Prostate gland (tissue), 2 donors: ENCODE data around the gene FOXO3B. TPM values are rescaled to one million over a fixed set of nuclear protein-coding genes. Genes with fewer than 3 reads are reported as not detected.
"Not testable (repeated sequence)": the region's sequence is repeated elsewhere in the genome, so short reads cannot be mapped to it uniquely, and the experiment has no call there.

Experiments used
- DNase-seq: peaks from one replicate; pipeline ENCODE4 v3.0.0-alpha.2; 2019; ENCODE audit warnings: low spot score
- H3K27ac ChIP-seq, 2 donors: fragments of 200-600 bp; sonication (generic); 2 replicates each; pipeline ENCODE4 v1.5.1; 2017 to 2019
- H3K27me3 ChIP-seq: fragments of 200-600 bp; sonication (generic); replicated peaks from 2 replicates; pipeline ENCODE4 v1.5.1; 2019; ENCODE audit not compliant: insufficient read depth
- H3K36me3 ChIP-seq, 2 donors: fragments of 200-600 bp; sonication (generic); 1 replicate in 1 of 2; 2 replicates in 1 of 2; pipeline versions ENCODE4 v1.5.1 to v1.8.1; 2017 to 2019
- H3K4me1 ChIP-seq: fragments of 200-600 bp; sonication (generic); replicated peaks from 2 replicates; pipeline ENCODE4 v1.5.1; 2019
- H3K4me3 ChIP-seq, 2 donors: fragments of 200-600 bp; sonication (generic); 2 replicates each; pipeline ENCODE4 v1.5.1; 2017 to 2019
- H3K9me3 ChIP-seq: fragments of 200-600 bp; sonication (generic); 2 replicates; pipeline ENCODE4 v1.5.1; 2017
- POLR2AphosphoS5 ChIP-seq: sonication (generic); formaldehyde crosslinking; IDR thresholded peaks from one replicate; pipeline ENCODE4 v1.6.1; 2017; ENCODE audit warnings: antibody characterized with exemption
- WGBS: methylation state at CpG from one replicate; pipeline ENCODE4 v1.1.5; 2018; 5-methylcytosine and 5-hydroxymethylcytosine counted together
- intact Hi-C: fragments of 100-400 bp; cut with DNase I; formaldehyde crosslinking; loops from one replicate; pipeline ENCODE4 v1.14.2; 2022
- total RNA-seq, 2 donors: library from RNA; depleted of rRNA; stranded (reverse); fragments of >200 nt; gene quantifications; one replicate each; pipeline ENCODE4 v1.1.0, GENCODE V29; 2016
- TF ChIP-seq, protein P1 (sequence below), 4 experiments: fragments of 200-600 bp in 2 of 4; fragments of 450-650 bp in 2 of 4; sonication (generic) in 2 of 4; IDR thresholded peaks; 1 replicate in 3 of 4; 2 replicates in 1 of 4; pipeline ENCODE4 v1.5.1; 2016 to 2019; ENCODE audit warnings: antibody characterized with exemption in 4 of 4, mild to moderate bottlenecking in 2 of 4, moderate library complexity in 2 of 4

Gene FOXO3B
- total RNA-seq = 10 to 100 TPM; 11.3 to 13.1 TPM

GRCh38 chr17:18681767-18682571 lies at the start of gene FOXO3B:
Gene FOXO3B, minus strand, starts transcription at chr17:18682314. Its CDS starts 663 bp downstream, at chr17:18681651.
- 0% methylated on average over 1 of the region's 58 CpGs for WGBS

GRCh38 chr17:18723509-18723908 lies 41.4 kb upstream of the FOXO3B start:
- H3K27ac ChIP-seq, H3K36me3 ChIP-seq, H3K27me3 ChIP-seq, H3K9me3 ChIP-seq, DNase-seq, intact Hi-C loops, H3K4me1 ChIP-seq, H3K4me3 ChIP-seq: not testable (repeated sequence)
- 85% methylated on average over 1 of the region's 1 CpG for WGBS

More at GRCh38 chr17:18681767-18682571, at the start of gene FOXO3B:
- H3K27ac ChIP-seq, H3K4me1 ChIP-seq, H3K36me3 ChIP-seq, H3K9me3 ChIP-seq, H3K27me3 ChIP-seq, intact Hi-C loops: not testable (repeated sequence)
- DNase-seq = peak; percentile 87
- TF ChIP-seq POLR2AphosphoS5 = peak; percentile 39
- peak within 1 kb of the TSS; percentile 33 to 40 for H3K4me3 ChIP-seq

- H3K27me3 ChIP-seq, DNase-seq, H3K4me3 ChIP-seq, H3K36me3 ChIP-seq, intact Hi-C loops, H3K4me1 ChIP-seq, H3K9me3 ChIP-seq, H3K27ac ChIP-seq: not testable (repeated sequence)
- WGBS = 81% methylated on average over 4 of the region's 5 CpGs
These were observed 40.5 kb upstream of the FOXO3B start for GRCh38 chr17:18722612-18723011.

- H3K36me3 ChIP-seq, intact Hi-C loops, DNase-seq, H3K4me3 ChIP-seq, H3K27ac ChIP-seq, H3K4me1 ChIP-seq, H3K9me3 ChIP-seq, H3K27me3 ChIP-seq: not testable (repeated sequence)
- WGBS = 58% methylated on average over 2 of the region's 12 CpGs
These were observed 39.8 kb upstream of the FOXO3B start for GRCh38 chr17:18721775-18722547.

GRCh38 chr17:18719428-18720110 lies 37.5 kb upstream of the FOXO3B start:
- intact Hi-C loops, H3K36me3 ChIP-seq, H3K9me3 ChIP-seq, H3K4me3 ChIP-seq, H3K4me1 ChIP-seq, H3K27me3 ChIP-seq, H3K27ac ChIP-seq, DNase-seq: not testable (repeated sequence)
- WGBS = 75% methylated on average over 12 of the region's 12 CpGs

GRCh38 chr17:18718643-18719427 lies 36.7 kb upstream of the FOXO3B start:
- peak; percentile 5 for DNase-seq
- H3K27ac ChIP-seq = not testable (repeated sequence)

GRCh38 chr17:18712354-18712999 lies 30.4 kb upstream of the FOXO3B start:
- intact Hi-C loops, H3K27ac ChIP-seq, H3K27me3 ChIP-seq, H3K36me3 ChIP-seq, H3K4me3 ChIP-seq, H3K4me1 ChIP-seq, H3K9me3 ChIP-seq: not testable (repeated sequence)
- peak; percentile 65 for DNase-seq
- TF ChIP-seq, protein P1, sequence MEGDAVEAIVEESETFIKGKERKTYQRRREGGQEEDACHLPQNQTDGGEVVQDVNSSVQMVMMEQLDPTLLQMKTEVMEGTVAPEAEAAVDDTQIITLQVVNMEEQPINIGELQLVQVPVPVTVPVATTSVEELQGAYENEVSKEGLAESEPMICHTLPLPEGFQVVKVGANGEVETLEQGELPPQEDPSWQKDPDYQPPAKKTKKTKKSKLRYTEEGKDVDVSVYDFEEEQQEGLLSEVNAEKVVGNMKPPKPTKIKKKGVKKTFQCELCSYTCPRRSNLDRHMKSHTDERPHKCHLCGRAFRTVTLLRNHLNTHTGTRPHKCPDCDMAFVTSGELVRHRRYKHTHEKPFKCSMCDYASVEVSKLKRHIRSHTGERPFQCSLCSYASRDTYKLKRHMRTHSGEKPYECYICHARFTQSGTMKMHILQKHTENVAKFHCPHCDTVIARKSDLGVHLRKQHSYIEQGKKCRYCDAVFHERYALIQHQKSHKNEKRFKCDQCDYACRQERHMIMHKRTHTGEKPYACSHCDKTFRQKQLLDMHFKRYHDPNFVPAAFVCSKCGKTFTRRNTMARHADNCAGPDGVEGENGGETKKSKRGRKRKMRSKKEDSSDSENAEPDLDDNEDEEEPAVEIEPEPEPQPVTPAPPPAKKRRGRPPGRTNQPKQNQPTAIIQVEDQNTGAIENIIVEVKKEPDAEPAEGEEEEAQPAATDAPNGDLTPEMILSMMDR (IDR thresholded peaks at IDR 0.05) = peak in 3 of 4 experiments; percentile 51 to 61 (median 57)
- WGBS = 13% methylated on average over 7 of the region's 7 CpGs

More at GRCh38 chr17:18718643-18719427, 36.7 kb upstream of the FOXO3B start:
- H3K27me3 ChIP-seq, H3K4me1 ChIP-seq, H3K36me3 ChIP-seq, intact Hi-C loops, H3K9me3 ChIP-seq, H3K4me3 ChIP-seq: not testable (repeated sequence)
- 42% methylated on average over 8 of the region's 9 CpGs for WGBS

GRCh38 chr17:18708215-18708614 lies 26.1 kb upstream of the FOXO3B start:
- DNase-seq, H3K36me3 ChIP-seq, H3K4me1 ChIP-seq, H3K9me3 ChIP-seq, H3K27ac ChIP-seq, H3K27me3 ChIP-seq, H3K4me3 ChIP-seq, intact Hi-C loops: not testable (repeated sequence)
- 97% methylated on average over 3 of the region's 3 CpGs for WGBS

GRCh38 chr17:18705955-18706354 lies 23.8 kb upstream of the FOXO3B start:
- H3K27me3 ChIP-seq, DNase-seq, H3K4me1 ChIP-seq, H3K9me3 ChIP-seq, intact Hi-C loops, H3K27ac ChIP-seq, H3K4me3 ChIP-seq, H3K36me3 ChIP-seq: not testable (repeated sequence)
- WGBS = 85% methylated on average over 3 of the region's 3 CpGs
